HL-60 (cell line): ENCODE data around the gene ZNF566.
A peak's percentile ranks its signal among the peaks of the same experiment; 100 is the strongest.

ENCODE experiments used
- DNase-seq, 2 experiments: peaks; one replicate each; pipeline ENCODE4 v3.0.0-alpha.2; 2010 to 2020; ENCODE audit warnings: low read depth in 1 of 2, low spot score in 1 of 2
- H3K27ac ChIP-seq: fragments of 250-450 bp; sonication (Bioruptor Pico); replicated peaks from 2 replicates; pipeline ENCODE4 v1.5.1; 2020; ENCODE audit warnings: mild to moderate bottlenecking, moderate library complexity
- H3K27me3 ChIP-seq: fragments of 250-450 bp; sonication (Bioruptor Pico); 2 replicates; pipeline ENCODE4 v1.5.1; 2021; ENCODE audit warnings: mild to moderate bottlenecking, moderate library complexity; ENCODE audit not compliant: insufficient read depth, poor library complexity, severe bottlenecking
- H3K4me3 ChIP-seq: replicated peaks from 2 replicates; pipeline ENCODE4 v1.5.1; 2011; ENCODE audit warnings: mild to moderate bottlenecking, control low read depth, low read length; ENCODE audit not compliant: insufficient read depth
- GABPA ChIP-seq: IDR thresholded peaks from 2 replicates; pipeline ENCODE4 v1.6.1; 2012; ENCODE audit warnings: low read depth
- POLR2AphosphoS5 ChIP-seq: IDR thresholded peaks from 2 replicates; pipeline ENCODE4 v1.6.1; 2012; ENCODE audit warnings: low read depth
- SPI1 ChIP-seq: IDR thresholded peaks from 2 replicates; pipeline ENCODE4 v1.6.1; 2012; ENCODE audit warnings: low read depth, mild to moderate bottlenecking, borderline replicate concordance
- TF ChIP-seq, protein P1 (sequence below): IDR thresholded peaks from one replicate; pipeline ENCODE4 v1.5.1; 2011; ENCODE audit warnings: low read length, control low read depth, inconsistent platforms; ENCODE audit not compliant: insufficient read depth
- TF ChIP-seq, protein P2 (sequence below): IDR thresholded peaks from 2 replicates; pipeline ENCODE4 v1.6.1; 2012; ENCODE audit warnings: low read depth; ENCODE audit not compliant: insufficient replicate concordance

The ZNF566 gene

DNA sequence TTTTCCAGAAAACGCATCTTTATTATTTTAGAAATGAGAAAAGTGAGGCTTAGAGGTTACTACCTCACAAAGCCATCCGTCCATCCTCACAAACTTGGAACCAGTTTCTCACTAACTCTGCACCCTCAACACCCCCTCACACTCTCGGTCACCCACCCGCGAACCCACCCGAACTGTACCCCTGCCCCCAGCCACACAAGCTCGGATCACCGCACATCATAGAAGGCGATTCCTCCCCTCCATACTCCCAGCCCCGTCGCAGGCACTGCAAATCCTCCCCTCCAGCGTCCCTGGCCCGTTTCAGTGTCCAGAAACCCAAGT lies 38.5 kb upstream of the ZNF566 start:
- Histone ChIP-seq H3K4me3 (peak overlapping the region; percentile 72), H3K27ac (peak overlapping the region; percentile 87), H3K27me3 (no peaks in the 10 kb centered on the region)
- DNase-seq: no peak
- TF ChIP-seq GABPA (no peak), SPI1 (no peak), POLR2AphosphoS5 (no peak)
- TF ChIP-seq, protein P1, sequence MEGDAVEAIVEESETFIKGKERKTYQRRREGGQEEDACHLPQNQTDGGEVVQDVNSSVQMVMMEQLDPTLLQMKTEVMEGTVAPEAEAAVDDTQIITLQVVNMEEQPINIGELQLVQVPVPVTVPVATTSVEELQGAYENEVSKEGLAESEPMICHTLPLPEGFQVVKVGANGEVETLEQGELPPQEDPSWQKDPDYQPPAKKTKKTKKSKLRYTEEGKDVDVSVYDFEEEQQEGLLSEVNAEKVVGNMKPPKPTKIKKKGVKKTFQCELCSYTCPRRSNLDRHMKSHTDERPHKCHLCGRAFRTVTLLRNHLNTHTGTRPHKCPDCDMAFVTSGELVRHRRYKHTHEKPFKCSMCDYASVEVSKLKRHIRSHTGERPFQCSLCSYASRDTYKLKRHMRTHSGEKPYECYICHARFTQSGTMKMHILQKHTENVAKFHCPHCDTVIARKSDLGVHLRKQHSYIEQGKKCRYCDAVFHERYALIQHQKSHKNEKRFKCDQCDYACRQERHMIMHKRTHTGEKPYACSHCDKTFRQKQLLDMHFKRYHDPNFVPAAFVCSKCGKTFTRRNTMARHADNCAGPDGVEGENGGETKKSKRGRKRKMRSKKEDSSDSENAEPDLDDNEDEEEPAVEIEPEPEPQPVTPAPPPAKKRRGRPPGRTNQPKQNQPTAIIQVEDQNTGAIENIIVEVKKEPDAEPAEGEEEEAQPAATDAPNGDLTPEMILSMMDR: no peak
- TF ChIP-seq, protein P2, sequence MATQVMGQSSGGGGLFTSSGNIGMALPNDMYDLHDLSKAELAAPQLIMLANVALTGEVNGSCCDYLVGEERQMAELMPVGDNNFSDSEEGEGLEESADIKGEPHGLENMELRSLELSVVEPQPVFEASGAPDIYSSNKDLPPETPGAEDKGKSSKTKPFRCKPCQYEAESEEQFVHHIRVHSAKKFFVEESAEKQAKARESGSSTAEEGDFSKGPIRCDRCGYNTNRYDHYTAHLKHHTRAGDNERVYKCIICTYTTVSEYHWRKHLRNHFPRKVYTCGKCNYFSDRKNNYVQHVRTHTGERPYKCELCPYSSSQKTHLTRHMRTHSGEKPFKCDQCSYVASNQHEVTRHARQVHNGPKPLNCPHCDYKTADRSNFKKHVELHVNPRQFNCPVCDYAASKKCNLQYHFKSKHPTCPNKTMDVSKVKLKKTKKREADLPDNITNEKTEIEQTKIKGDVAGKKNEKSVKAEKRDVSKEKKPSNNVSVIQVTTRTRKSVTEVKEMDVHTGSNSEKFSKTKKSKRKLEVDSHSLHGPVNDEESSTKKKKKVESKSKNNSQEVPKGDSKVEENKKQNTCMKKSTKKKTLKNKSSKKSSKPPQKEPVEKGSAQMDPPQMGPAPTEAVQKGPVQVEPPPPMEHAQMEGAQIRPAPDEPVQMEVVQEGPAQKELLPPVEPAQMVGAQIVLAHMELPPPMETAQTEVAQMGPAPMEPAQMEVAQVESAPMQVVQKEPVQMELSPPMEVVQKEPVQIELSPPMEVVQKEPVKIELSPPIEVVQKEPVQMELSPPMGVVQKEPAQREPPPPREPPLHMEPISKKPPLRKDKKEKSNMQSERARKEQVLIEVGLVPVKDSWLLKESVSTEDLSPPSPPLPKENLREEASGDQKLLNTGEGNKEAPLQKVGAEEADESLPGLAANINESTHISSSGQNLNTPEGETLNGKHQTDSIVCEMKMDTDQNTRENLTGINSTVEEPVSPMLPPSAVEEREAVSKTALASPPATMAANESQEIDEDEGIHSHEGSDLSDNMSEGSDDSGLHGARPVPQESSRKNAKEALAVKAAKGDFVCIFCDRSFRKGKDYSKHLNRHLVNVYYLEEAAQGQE: no peak

DNA sequence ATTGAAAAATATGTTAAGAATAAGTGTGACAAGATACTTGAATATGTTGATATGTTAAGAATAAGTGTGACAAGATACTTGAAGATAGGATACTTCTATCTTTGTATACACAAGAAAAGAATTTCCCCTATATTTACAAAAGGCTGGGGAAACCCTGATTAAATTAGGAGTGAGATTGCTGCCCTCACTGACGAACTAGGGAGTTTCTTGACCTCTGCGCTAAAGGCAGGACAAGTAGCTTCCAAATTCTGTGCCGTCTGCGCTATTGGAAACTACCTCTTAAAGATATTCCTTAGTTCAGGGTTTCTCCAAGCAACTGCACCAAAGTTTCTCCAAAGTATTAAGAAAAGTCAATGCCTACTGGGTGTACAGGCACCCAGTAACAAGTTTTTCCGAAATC lies 38.0 kb upstream of the ZNF566 start:
- H3K4me3 ChIP-seq: peak overlapping the region; percentile 72
- DNase-seq: no peak
- peak overlapping the region; percentile 87 for H3K27ac ChIP-seq
- no peak for TF ChIP-seq SPI1
- TF ChIP-seq, protein P1: no peak
- H3K27me3 ChIP-seq: no peaks in the 10 kb centered on the region

DNA sequence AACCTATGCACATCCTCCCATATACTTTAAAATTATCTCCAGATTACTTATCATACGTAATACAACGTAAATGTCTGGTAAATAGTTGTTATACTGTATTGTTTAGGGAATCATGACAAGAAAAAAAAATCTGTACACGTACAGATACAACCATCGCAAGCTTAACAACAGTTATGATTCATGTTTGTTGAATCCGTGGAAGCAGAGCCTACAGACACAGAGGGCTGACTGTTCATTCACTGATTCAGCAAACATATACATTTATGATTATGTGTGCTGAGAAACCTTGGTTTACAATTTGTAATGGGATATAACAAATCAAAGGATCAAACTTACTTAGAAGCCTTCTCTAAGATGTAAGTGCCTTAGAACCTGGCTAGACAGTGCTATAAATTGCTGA lies 37.2 kb upstream of the ZNF566 start:
- Histone ChIP-seq H3K27ac (no peak overlapping the region), H3K4me3 (no peak overlapping the region), H3K27me3 (no peaks in the 10 kb centered on the region)
- no peak for DNase-seq
- no peak for TF ChIP-seq SPI1

DNA sequence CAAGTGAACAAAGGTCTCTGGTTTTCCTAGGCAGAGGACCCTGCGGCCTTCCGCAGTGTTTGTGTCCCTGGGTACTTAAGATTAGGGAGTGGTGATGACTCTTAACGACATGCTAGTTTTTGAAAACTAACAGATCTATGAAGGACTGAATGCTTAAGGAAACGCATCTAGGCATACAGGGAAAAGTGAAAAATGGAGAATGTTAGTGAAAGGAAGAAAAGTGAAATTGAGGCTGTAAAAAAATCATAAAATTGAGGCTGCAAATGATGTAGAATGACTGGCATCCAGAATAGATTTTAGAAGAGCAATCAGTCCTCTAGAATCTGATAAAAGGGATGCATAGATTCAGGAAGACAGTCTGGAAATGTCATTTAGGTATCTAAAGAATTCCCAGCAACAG lies 35.3 kb upstream of the ZNF566 start:
- DNase-seq: no peak
- no peak overlapping the region for H3K27ac ChIP-seq
- no peaks in the 10 kb centered on the region for H3K27me3 ChIP-seq
- H3K4me3 ChIP-seq: no peak overlapping the region
- TF ChIP-seq SPI1 (no peak), GABPA (no peak), POLR2AphosphoS5 (no peak)
- TF ChIP-seq, protein P1: no peak
- TF ChIP-seq, protein P2: no peak
